UCSD-AML1 (cell line): Measurements from ENCODE around the gene DUSP3.

Experiments used
- DNase-seq: peaks from one replicate; lab custom pipeline; 2025; ENCODE audit not compliant: unreplicated experiment; lab: John Stamatoyannopoulos, UW

Gene DUSP3

GRCh38 chr17:43769859-43770258 lies 8.9 kb downstream of the DUSP3 start:
- DNase-seq, result no peak

GRCh38 chr17:43769426-43769825 lies 9.4 kb downstream of the DUSP3 start:
- no peak for DNase-seq

- DNase-seq, result no peak
Measured at GRCh38 chr17:43768943-43769342, 9.8 kb downstream of the DUSP3 start.

- peak; percentile 74 for DNase-seq
Measured at GRCh38 chr17:43768382-43768781, 10.4 kb downstream of the DUSP3 start.

GRCh38 chr17:43767713-43768059 lies 11.1 kb downstream of the DUSP3 start:
- DNase-seq, result no peak

- no peak for DNase-seq
Measured at GRCh38 chr17:43767053-43767712, 11.6 kb downstream of the DUSP3 start.

GRCh38 chr17:43766413-43767052 lies 12.2 kb downstream of the DUSP3 start:
- peak; percentile 38 for DNase-seq

GRCh38 chr17:43760254-43760852 lies 18.4 kb downstream of the DUSP3 start:
- peak; percentile 87 for DNase-seq

GRCh38 chr17:43759836-43760235 lies 18.9 kb downstream of the DUSP3 start:
- DNase-seq, result no peak

GRCh38 chr17:43758497-43759174 lies 20.1 kb downstream of the DUSP3 start, which contains the start of gene SOST:
SOST (minus strand) TSS chr17:43758791; CDS start chr17:43758741, 50 bp downstream.
- no peak for DNase-seq

- no peak for DNase-seq
Measured at GRCh38 chr17:43758086-43758485, 20.7 kb downstream of the DUSP3 start.

GRCh38 chr17:43757171-43757660 lies 21.6 kb downstream of the DUSP3 start:
- DNase-seq, result no peak

GRCh38 chr17:43756201-43756600 lies 22.6 kb downstream of the DUSP3 start:
- no peak for DNase-seq

- DNase-seq, result no peak
Measured at GRCh38 chr17:43755389-43755875, 23.3 kb downstream of the DUSP3 start.

GRCh38 chr17:43754947-43755346 lies 23.8 kb downstream of the DUSP3 start:
- no peak for DNase-seq

- DNase-seq, result no peak
Measured at GRCh38 chr17:43753493-43754129, 25.2 kb downstream of the DUSP3 start.

GRCh38 chr17:43750153-43750552 lies 28.6 kb downstream of the DUSP3 start:
- DNase-seq, result no peak

- no peak for DNase-seq
Measured at GRCh38 chr17:43745541-43745940, 33.2 kb downstream of the DUSP3 start.

GRCh38 chr17:43741636-43742035 lies 37.1 kb downstream of the DUSP3 start:
- DNase-seq, result no peak

- DNase-seq, result no peak
Measured at GRCh38 chr17:43740541-43740940, 38.2 kb downstream of the DUSP3 start.

GRCh38 chr17:43737722-43738121 lies 41.1 kb downstream of the DUSP3 start:
- no peak for DNase-seq
